GM06990 (cell line): ENCODE results near the gene FOXL1.

Experiments
- DNase-seq: peaks from one replicate; pipeline ENCODE4 v3.0.0-alpha.2; 2011; ENCODE audit not compliant: insufficient read length; ENCODE audit errors: extremely low read depth
- H3K27me3 ChIP-seq: replicated peaks from 2 replicates; pipeline ENCODE4 v1.6.0; 2011; ENCODE audit warnings: low read length; ENCODE audit not compliant: control insufficient read depth, insufficient read depth
- H3K36me3 ChIP-seq: 2 replicates; pipeline ENCODE4 v1.5.1; 2011; ENCODE audit warnings: low read length; ENCODE audit not compliant: control insufficient read depth, insufficient read depth
- H3K4me3 ChIP-seq: replicated peaks from 2 replicates; pipeline ENCODE4 v1.5.1; 2011; ENCODE audit warnings: low read depth, mild to moderate bottlenecking, control low read depth, low read length
- TF ChIP-seq, protein P1 (sequence below): IDR thresholded peaks from 2 replicates; pipeline ENCODE4 v1.5.1; 2011; ENCODE audit warnings: low read length, control low read depth, mild to moderate bottlenecking, inconsistent platforms; ENCODE audit not compliant: insufficient read depth, poor library complexity, severe bottlenecking

FOXL1 gene

DNA sequence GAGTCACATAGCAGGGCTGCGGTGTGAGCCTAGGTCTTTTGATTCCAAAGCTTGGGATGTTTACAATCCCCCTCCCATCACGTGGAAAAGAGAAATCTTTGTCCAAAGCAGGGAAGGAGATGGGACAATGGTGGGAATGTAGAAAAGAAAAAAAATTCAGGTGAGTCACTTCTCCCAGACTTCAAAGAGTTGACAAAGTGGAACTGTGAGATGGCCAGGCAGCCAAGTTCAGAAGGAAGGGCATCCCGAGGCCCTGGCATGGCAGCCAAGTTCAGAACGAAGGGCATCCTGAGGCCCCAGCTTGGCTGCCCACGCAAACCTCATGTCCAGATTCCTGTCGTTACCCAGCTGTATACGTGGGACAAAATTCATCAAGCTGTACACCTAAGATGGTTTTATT is 47.5 kb downstream of the FOXL1 start:
- no peak for DNase-seq
- no peak overlapping the region for H3K4me3 ChIP-seq
- TF ChIP-seq, protein P1, sequence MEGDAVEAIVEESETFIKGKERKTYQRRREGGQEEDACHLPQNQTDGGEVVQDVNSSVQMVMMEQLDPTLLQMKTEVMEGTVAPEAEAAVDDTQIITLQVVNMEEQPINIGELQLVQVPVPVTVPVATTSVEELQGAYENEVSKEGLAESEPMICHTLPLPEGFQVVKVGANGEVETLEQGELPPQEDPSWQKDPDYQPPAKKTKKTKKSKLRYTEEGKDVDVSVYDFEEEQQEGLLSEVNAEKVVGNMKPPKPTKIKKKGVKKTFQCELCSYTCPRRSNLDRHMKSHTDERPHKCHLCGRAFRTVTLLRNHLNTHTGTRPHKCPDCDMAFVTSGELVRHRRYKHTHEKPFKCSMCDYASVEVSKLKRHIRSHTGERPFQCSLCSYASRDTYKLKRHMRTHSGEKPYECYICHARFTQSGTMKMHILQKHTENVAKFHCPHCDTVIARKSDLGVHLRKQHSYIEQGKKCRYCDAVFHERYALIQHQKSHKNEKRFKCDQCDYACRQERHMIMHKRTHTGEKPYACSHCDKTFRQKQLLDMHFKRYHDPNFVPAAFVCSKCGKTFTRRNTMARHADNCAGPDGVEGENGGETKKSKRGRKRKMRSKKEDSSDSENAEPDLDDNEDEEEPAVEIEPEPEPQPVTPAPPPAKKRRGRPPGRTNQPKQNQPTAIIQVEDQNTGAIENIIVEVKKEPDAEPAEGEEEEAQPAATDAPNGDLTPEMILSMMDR = no peak
- H3K27me3 ChIP-seq = no peaks in the 10 kb centered on the region; the same call in 1 of the 2 replicates
- H3K36me3 ChIP-seq = no peaks in the 10 kb centered on the region

DNA sequence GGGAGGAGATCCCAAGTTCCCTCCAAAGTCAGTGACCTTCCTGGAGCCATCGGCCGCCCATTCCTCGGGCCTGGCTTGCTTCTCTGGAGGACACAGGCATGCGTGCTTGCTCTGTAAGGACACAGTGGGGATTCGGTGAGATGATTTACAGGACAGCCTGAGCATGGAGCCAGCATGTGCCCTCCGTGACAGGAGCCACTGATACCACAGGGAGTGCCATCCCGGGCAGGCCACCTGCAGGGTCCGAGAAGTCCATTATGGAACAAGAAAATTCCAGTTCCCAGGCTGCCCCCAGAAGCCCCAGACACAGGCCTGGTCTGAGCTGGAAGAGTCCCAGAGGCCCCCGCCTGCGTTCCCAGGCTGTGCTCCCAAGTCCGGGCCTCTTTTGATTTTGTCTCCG is 47.9 kb downstream of the FOXL1 start:
- Histone ChIP-seq H3K27me3 (no peaks in the 10 kb centered on the region; the same call in 1 of the 2 replicates), H3K4me3 (no peak overlapping the region), H3K36me3 (no peaks in the 10 kb centered on the region)
- no peak for DNase-seq
- TF ChIP-seq, protein P1 = no peak

DNA sequence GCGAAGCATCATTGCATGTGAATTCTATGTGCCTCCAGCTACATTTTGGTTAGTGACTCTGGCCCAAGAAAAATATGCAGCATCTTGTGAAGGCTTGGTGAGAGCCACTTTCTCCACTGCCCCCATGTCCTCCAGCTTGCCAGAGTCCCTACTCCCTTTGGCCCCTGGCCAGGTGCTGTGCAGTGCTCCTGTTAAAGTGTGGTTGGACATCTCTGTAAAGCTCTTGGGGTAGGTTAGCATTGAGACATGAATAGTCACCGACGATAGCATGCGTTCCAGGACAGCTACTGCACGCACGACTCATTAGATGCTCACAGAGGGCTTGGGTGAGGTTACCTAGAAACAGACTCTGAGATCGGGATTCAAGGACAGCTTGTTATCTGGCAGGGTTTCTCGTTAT is 48.6 kb downstream of the FOXL1 start:
- no peaks in the 10 kb centered on the region for H3K36me3 ChIP-seq
- no peaks in the 10 kb centered on the region; the same call in 1 of the 2 replicates for H3K27me3 ChIP-seq
- TF ChIP-seq, protein P1 = no peak
- no peak overlapping the region for H3K4me3 ChIP-seq
- DNase-seq = no peak

DNA sequence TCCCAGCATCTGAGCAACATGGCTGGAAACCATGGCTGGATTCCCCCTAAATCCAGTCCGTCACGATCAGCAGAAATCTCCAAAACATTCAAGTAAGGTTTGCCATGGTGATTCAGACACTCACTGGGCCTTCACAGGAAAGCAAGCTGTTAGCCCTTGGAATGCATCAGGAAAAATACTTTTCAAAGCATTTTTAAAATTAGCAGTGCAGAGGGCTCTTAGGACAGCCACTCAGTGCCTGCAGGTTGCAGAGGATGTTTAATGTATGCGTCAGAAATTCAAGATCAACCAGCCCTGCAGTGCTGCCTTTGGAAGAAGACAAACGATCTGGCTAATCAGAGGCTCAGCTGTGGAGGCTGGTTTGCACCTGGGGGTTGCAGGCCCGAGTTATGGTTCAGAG is 50.3 kb downstream of the FOXL1 start:
- H3K36me3 ChIP-seq = no peaks in the 10 kb centered on the region
- TF ChIP-seq, protein P1 = no peak
- DNase-seq = no peak
- H3K27me3 ChIP-seq = no peaks in the 10 kb centered on the region; the same call in 1 of the 2 replicates
- no peak overlapping the region for H3K4me3 ChIP-seq

DNA sequence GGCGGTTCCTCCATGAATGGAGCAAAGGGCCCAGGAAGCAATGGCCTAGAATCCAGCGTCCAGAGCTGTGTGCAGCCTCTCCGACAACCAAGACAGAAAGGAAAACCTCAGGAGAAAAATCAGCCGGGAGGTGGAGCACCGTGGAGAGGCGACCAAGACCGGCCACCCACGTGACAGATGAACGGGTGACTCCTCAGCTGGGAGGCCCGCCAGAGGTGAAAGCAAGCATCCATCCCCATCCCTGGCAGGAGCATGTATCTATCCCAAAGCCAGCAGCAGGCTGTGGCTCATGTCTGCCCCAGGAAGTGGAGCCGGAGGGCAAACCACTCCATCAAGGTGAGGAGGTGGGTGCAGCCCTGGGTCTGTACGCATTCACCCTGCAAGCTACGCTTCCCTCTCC is 52.1 kb downstream of the FOXL1 start:
- no peak for DNase-seq
- Histone ChIP-seq H3K27me3 (no peaks in the 10 kb centered on the region; the same call in 1 of the 2 replicates), H3K36me3 (no peaks in the 10 kb centered on the region), H3K4me3 (no peak overlapping the region)
- TF ChIP-seq, protein P1 = no peak

DNA sequence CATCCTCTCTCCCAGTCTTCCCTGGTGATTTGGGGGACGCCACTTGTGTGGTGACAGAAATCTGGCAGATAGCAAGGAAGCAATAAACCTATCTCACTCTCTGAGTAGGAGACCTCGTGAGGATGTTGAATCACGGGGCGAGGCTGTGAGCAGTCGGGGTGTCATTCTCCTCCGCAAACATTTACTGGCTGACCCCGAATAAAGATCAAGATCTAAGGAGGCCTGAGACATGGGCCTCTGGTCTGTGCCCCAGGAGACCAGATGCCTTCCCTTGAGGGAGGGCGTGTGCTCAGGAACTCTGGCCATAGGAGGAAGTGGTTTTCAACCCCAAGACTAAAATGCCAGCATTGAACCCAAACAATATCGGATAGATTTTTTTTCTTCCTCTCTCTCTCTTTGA is 53.1 kb downstream of the FOXL1 start:
- TF ChIP-seq, protein P1 = no peak
- Histone ChIP-seq H3K36me3 (no peaks in the 10 kb centered on the region), H3K27me3 (no peaks in the 10 kb centered on the region; the same call in 1 of the 2 replicates), H3K4me3 (no peak overlapping the region)
- no peak for DNase-seq
